Measurements from ENCODE around the gene FHIT.
"Not testable (repeated sequence)": the region's sequence is repeated elsewhere in the genome, so short reads cannot be mapped to it uniquely, and the experiment has no call there.

Gene FHIT

DNA sequence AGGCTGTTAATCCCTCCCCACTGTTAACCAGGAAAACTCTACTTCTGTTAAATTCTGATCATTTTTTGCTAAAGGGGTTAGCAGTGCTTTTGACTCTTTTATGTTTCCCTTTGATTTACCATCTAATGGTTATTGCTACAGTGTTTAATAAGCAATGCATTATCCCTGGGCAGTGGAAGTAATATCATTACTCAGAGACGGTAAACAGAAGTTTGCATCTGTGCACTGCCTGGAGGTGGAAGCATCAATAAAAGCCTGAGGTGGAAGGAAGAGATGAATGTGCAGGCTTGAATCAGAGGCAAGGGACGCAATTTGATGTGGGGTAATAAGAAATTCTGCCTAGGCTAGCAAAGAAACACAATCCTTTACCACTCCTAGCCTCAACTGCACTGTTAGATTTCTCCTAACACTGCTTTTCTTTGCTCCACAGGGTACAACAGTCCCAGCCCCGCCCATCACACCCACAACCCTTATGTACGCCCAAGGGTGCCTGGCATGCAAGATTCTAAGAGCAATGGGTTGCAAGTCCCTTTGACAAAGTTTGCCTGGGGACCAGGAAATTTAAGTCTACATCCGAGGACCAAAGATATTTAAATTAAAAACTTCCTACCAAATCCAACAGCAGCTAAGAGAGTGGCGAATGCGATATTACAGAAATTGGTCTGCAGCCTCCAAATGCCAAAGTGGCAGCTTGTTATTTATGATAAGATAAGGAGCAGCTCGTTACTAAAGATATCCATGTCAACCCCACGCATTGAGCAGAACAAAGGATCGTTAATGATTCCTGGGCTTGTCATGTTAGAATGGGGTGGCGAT lies 261.4 kb downstream of the FHIT start:
- no peak for DNase-seq (ENCODE audit: low read depth, low spot score)

GRCh38 chr3:60987191-60987590 lies 264.1 kb downstream of the FHIT start:
- DNase-seq (ENCODE audit: low read depth, low spot score), result not testable (repeated sequence)

- DNase-seq (ENCODE audit: low read depth, low spot score), result no peak
Measured at GRCh38 chr3:60986552-60986951, 264.7 kb downstream of the FHIT start.

GRCh38 chr3:60983906-60984305 lies 267.3 kb downstream of the FHIT start:
- DNase-seq (ENCODE audit: low read depth, low spot score), result no peak

GRCh38 chr3:60980342-60980692 lies 270.9 kb downstream of the FHIT start:
- DNase-seq (ENCODE audit: low read depth, low spot score), result no peak

DNA sequence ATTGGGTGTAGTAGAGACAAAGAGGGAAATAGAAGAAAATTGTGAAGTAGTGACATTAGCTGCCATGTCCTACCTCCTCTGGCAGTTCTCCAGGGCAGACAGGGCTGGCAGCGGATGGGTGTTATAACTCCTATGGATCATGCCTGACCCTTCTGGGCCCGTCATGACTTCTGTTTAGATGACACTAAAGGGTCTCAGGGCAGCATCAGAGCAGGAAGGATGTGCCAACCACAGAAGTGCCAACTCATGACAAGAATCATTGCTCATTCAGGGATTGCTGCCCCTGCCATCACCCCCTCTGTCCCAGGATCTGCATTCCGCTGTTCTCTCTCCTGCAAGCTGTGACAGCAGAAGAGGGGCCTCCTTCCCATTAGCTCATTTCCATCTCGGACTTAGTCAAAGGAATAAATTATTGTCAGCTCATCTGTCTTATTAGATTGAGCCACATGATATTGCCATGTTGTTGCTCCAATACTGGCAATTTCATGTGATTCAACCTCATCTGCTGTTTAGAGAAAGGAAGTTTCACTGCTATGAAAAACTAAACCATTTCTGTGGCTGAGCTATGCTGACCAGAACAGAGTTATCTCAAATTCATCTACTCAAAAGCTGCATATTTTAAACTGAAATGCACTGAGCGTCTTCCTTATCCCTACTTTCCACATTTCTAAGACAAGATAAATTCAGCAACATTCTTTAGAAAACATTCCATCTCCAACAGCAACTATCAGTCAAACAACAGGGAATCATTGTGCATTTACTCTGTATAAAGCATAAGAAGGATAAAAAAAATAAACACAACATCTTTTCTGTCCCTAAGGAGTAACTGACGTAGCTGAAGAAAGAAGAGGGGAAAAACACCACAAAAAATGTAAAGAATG lies 271.6 kb downstream of the FHIT start:
- peak; percentile 13 for DNase-seq (ENCODE audit: low read depth, low spot score)

- DNase-seq (ENCODE audit: low read depth, low spot score), result no peak
Measured at GRCh38 chr3:60973321-60973720, 277.9 kb downstream of the FHIT start.

GRCh38 chr3:60972599-60972998 lies 278.7 kb downstream of the FHIT start:
- no peak for DNase-seq (ENCODE audit: low read depth, low spot score)

GRCh38 chr3:60970850-60971249 lies 280.4 kb downstream of the FHIT start:
- DNase-seq (ENCODE audit: low read depth, low spot score), result no peak

GRCh38 chr3:60967141-60967540 lies 284.1 kb downstream of the FHIT start:
- DNase-seq (ENCODE audit: low read depth, low spot score), result no peak

- DNase-seq (ENCODE audit: low read depth, low spot score), result no peak
Measured at GRCh38 chr3:60957541-60957940, 293.7 kb downstream of the FHIT start.

DNA sequence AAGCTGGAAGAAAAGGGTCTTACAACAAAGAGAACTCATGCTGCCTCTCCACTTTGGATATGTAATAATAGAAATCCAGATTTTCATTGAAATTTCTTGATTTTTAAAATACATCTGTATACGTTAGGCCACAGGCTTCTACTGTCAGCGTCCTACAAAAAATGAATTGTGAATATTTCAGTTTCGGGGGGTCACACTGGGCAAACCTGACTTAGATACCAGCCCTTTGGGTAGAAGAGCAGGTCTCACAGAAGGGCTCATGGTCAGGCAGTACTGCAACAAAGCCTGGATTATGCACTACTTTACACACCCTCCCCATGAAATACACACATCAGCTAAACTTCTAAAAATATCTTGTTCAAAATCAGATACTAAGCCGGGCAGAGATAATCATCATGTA lies 294.5 kb downstream of the FHIT start:
- DNase-seq (ENCODE audit: low read depth, low spot score), result no peak

GRCh38 chr3:60955034-60955433 lies 296.2 kb downstream of the FHIT start:
- DNase-seq (ENCODE audit: low read depth, low spot score), result no peak

DNA sequence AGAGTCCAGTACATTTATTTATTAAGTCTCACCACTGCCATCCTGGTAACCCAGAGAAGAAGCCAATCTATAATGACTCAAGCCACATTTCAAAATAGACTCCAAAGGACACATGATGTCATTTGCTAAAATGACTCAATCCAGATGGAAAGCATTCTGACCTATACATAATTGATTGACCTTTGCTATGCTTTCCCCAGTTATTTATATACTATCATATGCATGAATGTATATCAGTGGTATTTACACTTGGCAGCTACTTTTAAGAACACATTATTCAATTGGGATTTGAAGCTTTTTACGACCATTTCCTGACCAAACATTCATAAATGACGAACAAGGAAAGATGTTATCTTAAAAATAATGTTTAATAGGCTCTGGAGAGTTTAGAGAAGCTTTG lies 297.2 kb downstream of the FHIT start:
- no peak for DNase-seq (ENCODE audit: low read depth, low spot score)

DNA sequence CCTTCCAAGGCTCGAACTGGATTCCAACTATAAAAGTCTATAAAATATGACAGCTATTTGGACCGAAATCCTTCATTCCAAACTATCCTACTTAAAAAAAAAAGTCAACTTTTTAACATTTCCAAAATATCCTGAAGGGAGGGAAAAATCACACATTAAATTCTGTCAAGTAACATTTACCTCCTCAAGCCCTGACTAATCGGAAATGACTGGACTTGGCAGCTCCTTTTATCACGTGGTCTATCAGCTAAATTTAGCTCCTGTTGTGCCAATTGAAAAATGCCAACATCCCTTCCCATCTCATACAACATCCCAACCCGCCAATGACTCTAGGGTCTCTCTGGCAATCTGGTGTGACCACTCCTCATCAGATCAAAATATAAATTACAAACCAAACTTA lies 297.9 kb downstream of the FHIT start:
- DNase-seq (ENCODE audit: low read depth, low spot score), result no peak

GRCh38 chr3:60952055-60952454 lies 299.2 kb downstream of the FHIT start:
- DNase-seq (ENCODE audit: low read depth, low spot score), result no peak

GRCh38 chr3:60949146-60949545 lies 302.1 kb downstream of the FHIT start:
- DNase-seq (ENCODE audit: low read depth, low spot score), result no peak

- DNase-seq (ENCODE audit: low read depth, low spot score), result no peak
Measured at GRCh38 chr3:60948488-60948887, 302.8 kb downstream of the FHIT start.

- DNase-seq (ENCODE audit: low read depth, low spot score), result no peak
Measured at GRCh38 chr3:60935709-60936108, 315.5 kb downstream of the FHIT start.

DNA sequence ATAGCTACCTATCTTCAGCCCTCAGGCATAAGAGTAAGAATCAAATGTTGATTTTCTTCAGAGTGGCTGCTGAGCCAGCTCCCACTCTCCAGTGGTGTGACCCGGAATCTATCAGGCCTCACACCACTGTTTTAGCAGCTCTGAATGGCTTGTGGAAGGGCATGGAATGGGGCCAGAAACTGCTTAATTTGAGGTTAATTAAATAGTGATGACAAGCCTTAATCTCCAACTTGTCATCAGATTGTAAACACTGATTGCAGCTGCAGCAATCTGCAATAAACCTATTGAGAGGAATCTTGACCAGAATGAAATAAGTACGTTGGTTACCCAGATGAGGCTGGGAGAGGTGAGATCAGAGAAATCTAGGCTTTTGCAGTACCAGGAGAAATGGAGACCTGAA lies 317.4 kb downstream of the FHIT start:
- no peak for DNase-seq (ENCODE audit: low read depth, low spot score)

DNA sequence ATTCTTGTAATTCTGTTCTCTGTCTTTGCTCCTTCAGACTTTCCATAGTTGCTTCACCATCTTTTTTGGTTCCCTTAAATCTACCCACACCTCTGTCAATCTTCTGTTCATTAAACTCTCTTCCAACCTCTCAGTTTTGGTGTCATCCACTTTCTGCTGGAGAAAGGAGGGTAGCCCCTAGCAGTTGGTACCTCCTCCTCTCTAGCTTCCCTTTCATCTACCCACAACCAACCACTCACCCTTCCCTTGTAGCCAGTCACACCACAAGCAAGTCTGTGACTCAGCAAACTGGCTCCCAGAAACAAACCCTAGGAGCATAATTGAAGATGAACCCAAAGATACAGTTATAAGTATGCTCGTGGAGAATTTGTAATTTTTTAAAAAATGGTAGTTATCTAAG lies 318.6 kb downstream of the FHIT start:
- no peak for DNase-seq (ENCODE audit: low read depth, low spot score)

- no peak for DNase-seq (ENCODE audit: low read depth, low spot score)
Measured at GRCh38 chr3:60932170-60932569, 319.1 kb downstream of the FHIT start.

DNA sequence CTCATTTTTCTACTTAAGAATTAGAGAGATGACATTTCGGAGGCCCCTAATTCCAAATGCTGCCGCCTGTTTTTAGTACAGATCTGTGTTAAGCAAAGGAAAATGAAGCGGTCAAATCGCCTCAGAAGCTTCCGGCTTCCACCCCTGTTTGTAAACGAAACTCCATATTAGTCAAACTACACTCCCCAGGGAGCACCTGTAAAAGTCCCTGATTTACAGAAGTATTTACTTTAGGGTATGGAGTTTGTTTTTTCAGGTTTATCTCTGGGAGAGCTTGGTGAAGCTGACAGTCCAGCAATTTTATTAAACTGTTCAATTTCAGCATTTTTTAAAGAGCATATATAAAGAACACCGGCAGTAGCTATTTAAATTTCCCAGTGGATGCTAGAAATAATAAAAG lies 319.8 kb downstream of the FHIT start:
- DNase-seq (ENCODE audit: low read depth, low spot score), result no peak
